ENCODE results near the gene CAMSAP1.
"Not testable (repeated sequence)": the region's sequence is repeated elsewhere in the genome, so short reads cannot be mapped to it uniquely, and the experiment has no call there.

DNA sequence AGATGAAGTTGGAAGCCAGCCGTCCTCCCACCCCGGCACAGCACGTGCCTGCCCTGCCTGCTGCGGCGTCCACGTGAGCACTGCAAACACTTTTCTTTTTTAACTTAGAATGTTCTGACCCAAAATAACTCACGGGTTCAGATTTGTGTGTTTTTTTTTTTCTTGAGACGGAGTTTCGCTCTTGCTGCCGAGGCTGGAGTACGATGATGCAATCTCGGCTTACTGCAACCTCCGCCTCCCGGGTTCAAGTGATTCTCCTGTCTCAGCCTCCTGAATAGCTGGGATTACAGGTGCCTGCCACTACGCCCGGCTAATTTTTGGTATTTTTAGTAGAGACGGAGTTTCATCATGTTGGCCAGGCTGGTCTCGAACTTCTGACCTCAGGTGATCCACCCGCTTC lies 39.8 kb upstream of the CAMSAP1 start:
- TF ChIP-seq, protein P1, sequence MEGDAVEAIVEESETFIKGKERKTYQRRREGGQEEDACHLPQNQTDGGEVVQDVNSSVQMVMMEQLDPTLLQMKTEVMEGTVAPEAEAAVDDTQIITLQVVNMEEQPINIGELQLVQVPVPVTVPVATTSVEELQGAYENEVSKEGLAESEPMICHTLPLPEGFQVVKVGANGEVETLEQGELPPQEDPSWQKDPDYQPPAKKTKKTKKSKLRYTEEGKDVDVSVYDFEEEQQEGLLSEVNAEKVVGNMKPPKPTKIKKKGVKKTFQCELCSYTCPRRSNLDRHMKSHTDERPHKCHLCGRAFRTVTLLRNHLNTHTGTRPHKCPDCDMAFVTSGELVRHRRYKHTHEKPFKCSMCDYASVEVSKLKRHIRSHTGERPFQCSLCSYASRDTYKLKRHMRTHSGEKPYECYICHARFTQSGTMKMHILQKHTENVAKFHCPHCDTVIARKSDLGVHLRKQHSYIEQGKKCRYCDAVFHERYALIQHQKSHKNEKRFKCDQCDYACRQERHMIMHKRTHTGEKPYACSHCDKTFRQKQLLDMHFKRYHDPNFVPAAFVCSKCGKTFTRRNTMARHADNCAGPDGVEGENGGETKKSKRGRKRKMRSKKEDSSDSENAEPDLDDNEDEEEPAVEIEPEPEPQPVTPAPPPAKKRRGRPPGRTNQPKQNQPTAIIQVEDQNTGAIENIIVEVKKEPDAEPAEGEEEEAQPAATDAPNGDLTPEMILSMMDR (IDR thresholded peaks at IDR 0.05 in 8 of 11, conservative IDR thresholded peaks at IDR 0.05 in 3 of 11), result not testable (repeated sequence)
- TF ChIP-seq POLR2A (IDR thresholded peaks at IDR 0.05), result not testable (repeated sequence)
